Esophagus squamous epithelium (tissue), 5 donors: ENCODE measurements around the gene SPNS2. TPM values are rescaled to one million over a fixed set of nuclear protein-coding genes. Genes with fewer than 3 reads are reported as not detected.
A peak's percentile ranks its signal among the peaks of the same experiment; 100 is the strongest.

Experiments used
- DNase-seq: peaks from one replicate; lab custom pipeline; 2025; lab: John Stamatoyannopoulos, UW
- H3K27ac ChIP-seq, 4 donors: fragments of 200-600 bp; sonication (generic); one replicate each; pipeline ENCODE4 v1.5.1; 2016 to 2019; ENCODE audit warnings: mild to moderate bottlenecking in 1 of 4
- H3K27me3 ChIP-seq, 4 donors: fragments of 200-600 bp; sonication (generic); 1 replicate in 3 of 4; 2 replicates in 1 of 4; pipeline versions ENCODE4 v1.5.1 to v1.6.0; 2017 to 2021; ENCODE audit warnings: antibody characterized with exemption in 1 of 4
- H3K36me3 ChIP-seq, 3 donors: fragments of 200-600 bp; sonication (generic); one replicate each; pipeline ENCODE4 v1.5.1; 2016 to 2019
- H3K4me1 ChIP-seq, 3 donors: fragments of 200-600 bp; sonication (generic); one replicate each; pipeline ENCODE4 v1.5.1; 2017 to 2019
- H3K4me3 ChIP-seq, 4 donors: fragments of 200-600 bp; sonication (generic); 1 replicate in 3 of 4; 2 replicates in 1 of 4; pipeline ENCODE4 v1.5.1; 2016 to 2019; ENCODE audit warnings: mild to moderate bottlenecking in 2 of 4, moderate library complexity in 1 of 4
- H3K9me3 ChIP-seq, 3 donors: fragments of 200-600 bp; sonication (generic); one replicate each; pipeline ENCODE4 v1.5.1; 2016 to 2019
- CTCF ChIP-seq, 6 experiments: fragments of 450-650 bp in 4 of 6; fragments of 200-600 bp in 2 of 6; sonication (generic) in 2 of 6; IDR thresholded peaks; one replicate each; pipeline ENCODE4 v1.5.1; 2016 to 2019; ENCODE audit warnings: antibody characterized with exemption in 6 of 6, mild to moderate bottlenecking in 4 of 6, moderate library complexity in 4 of 6
- POLR2A ChIP-seq, 4 donors: fragments of 450-650 bp; IDR thresholded peaks; one replicate each; pipeline ENCODE4 v1.6.1; 2017; ENCODE audit warnings: antibody characterized with exemption in 4 of 4, mild to moderate bottlenecking in 4 of 4, moderate library complexity in 3 of 4
- WGBS, 2 donors: methylation state at CpG; one replicate each; pipeline ENCODE4 v1.1.5; 2018; 5-methylcytosine and 5-hydroxymethylcytosine counted together
- intact Hi-C: fragments of 100-400 bp; cut with DNase I; formaldehyde crosslinking; loops from one replicate; pipeline ENCODE4 v1.15.0; 2022
- total RNA-seq, 4 donors: library from RNA; depleted of rRNA; stranded (reverse); fragments of >200 nt; gene quantifications; one replicate each; pipeline ENCODE4 v1.1.0, GENCODE V29; 2016
- donor health status: DM: yes; HTN: yes; CAD: no.

The SPNS2 gene
- total RNA-seq, 4 donors from 2014 or later, result 36.8 to 66.6 (median 47.6) TPM

GRCh38 chr17:4476511-4477070 lies 22.1 kb upstream of the SPNS2 start:
- intact Hi-C loops, result no loop called here
- Histone ChIP-seq H3K9me3 (no peaks in the 10 kb centered on the region), H3K27ac (peak overlapping the region; percentile 41 to 55 (median 52)), H3K4me1 (peaks cover 10 to 41% (median 18%) of the 10 kb centered on the region in 3 donors), H3K36me3 (no peaks in the 10 kb centered on the region), H3K27me3 (peaks cover 0 to 6% (median 0%) of the 10 kb centered on the region in 4 donors), H3K4me3 (peak overlapping the region in 1 of 4 donors; percentile 5)
- WGBS, 2 donors, result 33 to 47% methylated on average over 1 to 15 of the region's 19 CpGs
- TF ChIP-seq CTCF (IDR thresholded peaks at IDR 0.05) (no peak), POLR2A (IDR thresholded peaks at IDR 0.05) (no peak)
- no peak for DNase-seq

DNA sequence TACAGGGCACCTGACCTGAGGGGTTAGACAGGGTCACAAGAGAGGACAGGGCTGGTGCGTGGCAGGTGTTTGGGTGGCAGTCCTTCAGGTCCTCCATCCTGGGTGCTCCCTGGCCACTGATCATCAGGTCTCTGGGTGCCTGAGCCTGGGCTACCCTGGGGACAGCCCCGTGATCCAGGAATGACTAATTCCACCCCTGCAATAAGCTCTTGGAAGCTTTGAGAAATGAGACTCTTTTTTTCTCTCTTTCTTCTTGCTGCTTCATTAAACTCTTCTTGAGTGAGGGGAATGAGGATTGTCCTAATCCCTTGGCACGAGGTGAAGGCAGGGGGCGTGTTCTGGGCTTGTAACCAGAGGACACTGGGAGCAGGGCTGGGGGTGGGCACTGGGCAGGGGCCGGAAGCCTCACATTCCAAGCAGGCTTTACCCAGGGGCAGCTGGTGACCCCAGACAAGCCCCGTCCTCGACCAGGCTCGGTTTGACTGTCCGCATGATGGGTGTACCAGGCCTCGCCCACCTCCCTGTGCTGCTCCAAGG lies 21.4 kb upstream of the SPNS2 start:
- intact Hi-C loops, result no loop called here
- no peak overlapping the region for H3K4me3 ChIP-seq
- no peaks in the 10 kb centered on the region for H3K9me3 ChIP-seq
- no peak for DNase-seq
- H3K36me3 ChIP-seq, result no peaks in the 10 kb centered on the region
- H3K27ac ChIP-seq, result peak overlapping the region in 2 of 4 donors; percentile 41 to 55
- no peak for TF ChIP-seq CTCF (IDR thresholded peaks at IDR 0.05)
- no peak for TF ChIP-seq POLR2A (IDR thresholded peaks at IDR 0.05)
- H3K27me3 ChIP-seq, result peaks cover 0 to 6% (median 0%) of the 10 kb centered on the region in 4 donors
- peaks cover 10 to 42% (median 18%) of the 10 kb centered on the region in 3 donors for H3K4me1 ChIP-seq
- 51 to 56% methylated on average over 5 to 9 of the region's 10 CpGs for WGBS, 2 donors

- H3K9me3 ChIP-seq, result no peaks in the 10 kb centered on the region
- intact Hi-C loops, result no loop called here
- TF ChIP-seq CTCF (IDR thresholded peaks at IDR 0.05), result no peak
- no peak for TF ChIP-seq POLR2A (IDR thresholded peaks at IDR 0.05)
- H3K27me3 ChIP-seq, result peaks cover 0 to 6% (median 0%) of the 10 kb centered on the region in 4 donors
- no peak for DNase-seq
- peaks cover 10 to 51% (median 22%) of the 10 kb centered on the region in 3 donors for H3K4me1 ChIP-seq
- H3K27ac ChIP-seq, result no peak overlapping the region
- H3K4me3 ChIP-seq, result no peak overlapping the region
- H3K36me3 ChIP-seq, result no peaks in the 10 kb centered on the region
- WGBS, 2 donors, result 87 to 88% methylated on average over 8 to 9 of the region's 11 CpGs
Observed at GRCh38 chr17:4478318-4478830, 20.3 kb upstream of the SPNS2 start.

GRCh38 chr17:4479340-4479981 lies 19.2 kb upstream of the SPNS2 start:
- peaks cover 10 to 53% (median 22%) of the 10 kb centered on the region in 3 donors for H3K4me1 ChIP-seq
- no peaks in the 10 kb centered on the region for H3K36me3 ChIP-seq
- intact Hi-C loops, result no loop called here
- no peak overlapping the region for H3K4me3 ChIP-seq
- TF ChIP-seq CTCF (IDR thresholded peaks at IDR 0.05), result no peak
- TF ChIP-seq POLR2A (IDR thresholded peaks at IDR 0.05), result no peak
- 68 to 76% methylated on average over 4 to 7 of the region's 8 CpGs for WGBS, 2 donors
- H3K27ac ChIP-seq, result peak overlapping the region in 1 of 4 donors; percentile 9
- DNase-seq, result no peak
- no peaks in the 10 kb centered on the region for H3K9me3 ChIP-seq
- peaks cover 0 to 2% (median 0%) of the 10 kb centered on the region in 4 donors for H3K27me3 ChIP-seq
